HCT116 (cell line): ENCODE measurements around the gene KLF3. TPM values are rescaled to one million over a fixed set of nuclear protein-coding genes. Genes with fewer than 3 reads are reported as not detected.

Source experiments
- ATAC-seq: fragments of 200-7000 bp; cut with Tn5 transposase; 2 replicates; pipeline ENCODE4 v1.9.1; 2020; ENCODE audit warnings: mild to moderate bottlenecking, moderate library complexity
- BruUV-seq: library from RNA; stranded (reverse); fragments of 400-500 nt; replicated peaks from 2 replicates; lab custom pipeline; 2021; lab: Mats Ljungman, UMichigan
- CTCF ChIA-PET: fragments of 300-600 bp; sonication (Branson Sonifier 250); formaldehyde crosslinking; loops from one replicate; lab custom pipeline; 2021; ENCODE audit warnings: antibody characterized with exemption; lab: Charles Lee
- POLR2A ChIA-PET: fragments of 300-600, 350-600 bp; sonication (Branson Sonifier 250); formaldehyde crosslinking; loops from one replicate; lab custom pipeline; 2021; ENCODE audit warnings: antibody characterized with exemption; lab: Charles Lee
- RAD21 ChIA-PET, 2 experiments: fragments of 300-600 bp; sonication (Branson Sonifier 250); formaldehyde crosslinking; loops; one replicate each; lab custom pipeline; 2023; ENCODE audit warnings: low total read pairs in 2 of 2; ENCODE audit not compliant: uncharacterized antibody in 2 of 2, unreplicated experiment in 2 of 2, low non-redundant PET in 1 of 2; lab: Charles Lee
- DNase-seq: peaks from one replicate; pipeline ENCODE4 v3.0.0-alpha.2; 2010; ENCODE audit warnings: low read depth, low spot score
- H2AFZ ChIP-seq: fragments of 200-600 bp; shearing (Covaris generic), sonication (generic); 2 replicates; pipeline ENCODE4 v1.6.1; 2017; ENCODE audit warnings: low read depth, mixed run types, mixed read lengths, antibody characterized with exemption, low read length; ENCODE audit not compliant: poor library complexity, severe bottlenecking
- H3K27ac ChIP-seq: 2 replicates; pipeline ENCODE4 v1.5.1; 2012; ENCODE audit warnings: low read depth, low read length
- H3K27me3 ChIP-seq: fragments of 200-600 bp; sonication (generic); 2 replicates; pipeline ENCODE4 v1.6.1; 2016; ENCODE audit warnings: mixed run types, low read length, mixed read lengths; ENCODE audit not compliant: insufficient read depth
- H3K36me3 ChIP-seq, 2 experiments: fragments of 200-500 bp in 1 of 2; fragments of 200-600 bp in 1 of 2; sonication (Bioruptor generic) in 1 of 2; sonication (generic) in 1 of 2; 2 replicates each; pipeline versions ENCODE4 v1.5.1 to v1.6.1; 2014 to 2016; ENCODE audit warnings: low read length in 2 of 2, inconsistent platforms in 1 of 2, mixed read lengths in 1 of 2, mixed run types in 1 of 2; ENCODE audit not compliant: insufficient read depth in 2 of 2, control insufficient read depth in 1 of 2
- H3K4me1 ChIP-seq, 2 experiments: fragments of 200-600 bp in 1 of 2; sonication (generic) in 1 of 2; 2 replicates each; pipeline versions ENCODE4 v1.5.1 to v1.6.1; 2012 to 2017; ENCODE audit warnings: low read length in 2 of 2, inconsistent platforms in 1 of 2, mild to moderate bottlenecking in 1 of 2, mixed read lengths in 1 of 2, mixed run types in 1 of 2, moderate library complexity in 1 of 2; ENCODE audit not compliant: insufficient read depth in 2 of 2, control insufficient read depth in 1 of 2
- H3K4me2 ChIP-seq: fragments of 200-600 bp; sonication (generic); 2 replicates; pipeline ENCODE4 v1.6.1; 2017; ENCODE audit warnings: mixed run types, low read length, mixed read lengths
- H3K4me3 ChIP-seq, 2 experiments: fragments of 200-600 bp in 1 of 2; sonication (generic) in 1 of 2; replicated peaks in 1 of 2; 2 replicates each; pipeline ENCODE4 v1.5.1; 2011 to 2016; ENCODE audit warnings: low read length in 2 of 2, control low read depth in 1 of 2, low read depth in 1 of 2, mild to moderate bottlenecking in 1 of 2, mixed read lengths in 1 of 2, mixed run types in 1 of 2
- H3K79me2 ChIP-seq: fragments of 200-600 bp; sonication (generic); 2 replicates; pipeline ENCODE4 v1.6.1; 2017; ENCODE audit warnings: mild to moderate bottlenecking, mixed run types, low read length, moderate library complexity, mixed read lengths; ENCODE audit not compliant: insufficient read depth
- H3K9ac ChIP-seq: fragments of 200-600 bp; sonication (generic); 2 replicates; pipeline ENCODE4 v1.6.1; 2016; ENCODE audit warnings: low read length, mixed read lengths
- H3K9me2 ChIP-seq: fragments of 200-600 bp; sonication (generic), shearing (Covaris generic); 2 replicates; pipeline ENCODE4 v1.6.1; 2017; ENCODE audit warnings: mixed run types, mild to moderate bottlenecking, moderate library complexity; ENCODE audit not compliant: insufficient read depth
- H3K9me3 ChIP-seq, 2 experiments: fragments of 200-500 bp in 1 of 2; fragments of 200-600 bp in 1 of 2; sonication (Bioruptor generic) in 1 of 2; sonication (generic) in 1 of 2; 2 replicates each; pipeline ENCODE4 v1.6.1; 2014 to 2017; ENCODE audit warnings: low read length in 2 of 2, mixed read lengths in 2 of 2, inconsistent platforms in 1 of 2, low read depth in 1 of 2, mild to moderate bottlenecking in 1 of 2, mixed run types in 1 of 2, moderate library complexity in 1 of 2; ENCODE audit not compliant: control insufficient read depth in 1 of 2, insufficient read depth in 1 of 2
- H4K20me1 ChIP-seq: fragments of 200-600 bp; sonication (generic), shearing (Covaris generic); 2 replicates; pipeline ENCODE4 v1.6.1; 2017; ENCODE audit warnings: mixed run types, mild to moderate bottlenecking, moderate library complexity; ENCODE audit not compliant: insufficient read depth
- CEBPB ChIP-seq: IDR thresholded peaks from 2 replicates; pipeline ENCODE4 v1.6.1; 2012; ENCODE audit warnings: low read depth
- ELF1 ChIP-seq: IDR thresholded peaks from 2 replicates; pipeline ENCODE4 v1.6.1; 2012; ENCODE audit warnings: low read depth, borderline replicate concordance
- EZH2 ChIP-seq: fragments of 200-600 bp; sonication (generic); IDR thresholded peaks from 2 replicates; pipeline ENCODE4 v1.6.1; 2017; ENCODE audit warnings: antibody characterized with exemption, mixed run types
- JUND ChIP-seq: IDR thresholded peaks from 2 replicates; pipeline ENCODE4 v1.6.1; 2012
- MAX ChIP-seq: IDR thresholded peaks from 2 replicates; pipeline ENCODE4 v1.6.1; 2012
- POLR2AphosphoS5 ChIP-seq: IDR thresholded peaks from 2 replicates; pipeline ENCODE4 v1.6.1; 2011; ENCODE audit warnings: mild to moderate bottlenecking, low read depth, low read length, moderate library complexity
- SP1 ChIP-seq: IDR thresholded peaks from 2 replicates; pipeline ENCODE4 v1.6.1; 2012; ENCODE audit warnings: low read depth
- ZBTB33 ChIP-seq: IDR thresholded peaks from 2 replicates; pipeline ENCODE4 v1.6.1; 2011; ENCODE audit warnings: mild to moderate bottlenecking, low read length, moderate library complexity; ENCODE audit not compliant: insufficient replicate concordance; ENCODE audit errors: extremely low read depth
- ZFX ChIP-seq: fragments of 450-650 bp; IDR thresholded peaks from 2 replicates; pipeline ENCODE4 v1.6.1; 2017
- ZNF274 ChIP-seq: fragments of 200-500 bp; sonication (Bioruptor generic); IDR thresholded peaks from 2 replicates; pipeline ENCODE4 v1.6.1; 2014; ENCODE audit warnings: mild to moderate bottlenecking, low read depth, low read length, inconsistent platforms
- intact Hi-C: fragments of 100-400 bp; cut with micrococcal nuclease; formaldehyde crosslinking; loops from 2 replicates; pipeline ENCODE4 v1.10.0; 2022
- total RNA-seq: library from RNA; stranded (reverse); gene quantifications from one replicate; pipeline ENCODE4 v1.2.1, GENCODE V29; 2021; ENCODE audit not compliant: unreplicated experiment

KLF3 gene
- total RNA-seq, 1 experiment from 2014 or later = 44.2 TPM

- H4K20me1 ChIP-seq = no peaks in the 10 kb centered on the region
- no peak for TF ChIP-seq POLR2AphosphoS5
- no peak for TF ChIP-seq ZFX
- no peak for TF ChIP-seq JUND
- no peak for TF ChIP-seq CEBPB
- TF ChIP-seq SP1 = no peak
- TF ChIP-seq MAX = no peak
- no peak for TF ChIP-seq EZH2
- no peak for TF ChIP-seq ZBTB33
- no peak for TF ChIP-seq ZNF274
- TF ChIP-seq ELF1 = no peak
- TF ChIP-seq, all 23 proteins: peak for 0
- ChIA-PET CTCF (no interaction called here), POLR2A (no interaction called here), RAD21 (no interaction called here)
- intact Hi-C loops = no loop called here
- H3K9me2 ChIP-seq = no peaks in the 10 kb centered on the region
- H3K79me2 ChIP-seq = peaks cover 93% of the 10 kb centered on the region
- H3K4me1 ChIP-seq = peaks cover 0 to 1% of the 10 kb centered on the region in 2 experiments; a peak in 1 of 4 replicates
- no peaks in the 10 kb centered on the region for H3K27me3 ChIP-seq
- no peak overlapping the region for H3K27ac ChIP-seq
- H3K4me2 ChIP-seq = no peak overlapping the region
- peaks cover 3 to 19% of the 10 kb centered on the region in 2 experiments; a peak in 3 of 4 replicates for H3K36me3 ChIP-seq
- H3K9me3 ChIP-seq = no peaks in the 10 kb centered on the region
- DNase-seq (no peak), ATAC-seq (no peak)
- H2AFZ ChIP-seq = no peak overlapping the region
- no peak overlapping the region for H3K4me3 ChIP-seq
- H3K9ac ChIP-seq = no peak overlapping the region
- BruUV-seq = TSS peak; percentile 24
Measured at GRCh38 chr4:38681281-38681991, 17.4 kb downstream of the KLF3 start.
